Activated T-cell treated with anti-CD3 and anti-CD28 coated beads for 4 hours (primary cell): Measurements from ENCODE around the gene ZNF283.
A peak's percentile ranks its signal among the peaks of the same experiment; 100 is the strongest.

Source experiments
- DNase-seq: peaks from one replicate; pipeline ENCODE4 v3.0.0-alpha.2; 2020

ZNF283 gene

GRCh38 chr19:43826787-43827754, at the start of gene ZNF283:
Gene ZNF283, plus strand, starts transcription at chr19:43827321. Its CDS starts 6,184 bp downstream, at chr19:43833505.
- peak; percentile 81 for DNase-seq

- no peak for DNase-seq
Observed at GRCh38 chr19:43778651-43779050, 48.5 kb upstream of the ZNF283 start.

- DNase-seq = no peak
Observed at GRCh38 chr19:43779147-43779819, 47.8 kb upstream of the ZNF283 start.

GRCh38 chr19:43779820-43780219, 47.3 kb upstream of the ZNF283 start:
- DNase-seq = no peak

- DNase-seq = peak; percentile 49
Observed at GRCh38 chr19:43780706-43781525, 46.2 kb upstream of the ZNF283 start, which contains the start of gene KCNN4. Gene KCNN4, minus strand, starts transcription at chr19:43780973. Its CDS starts 112 bp downstream, at chr19:43780861.

- DNase-seq = no peak
Observed at GRCh38 chr19:43781630-43782310, 45.4 kb upstream of the ZNF283 start.

- no peak for DNase-seq
Observed at GRCh38 chr19:43782311-43782660, 44.8 kb upstream of the ZNF283 start.

- DNase-seq = no peak
Observed at GRCh38 chr19:43782689-43783231, 44.4 kb upstream of the ZNF283 start.

GRCh38 chr19:43783636-43784035, 43.5 kb upstream of the ZNF283 start:
- DNase-seq = no peak

GRCh38 chr19:43784241-43784980, 42.7 kb upstream of the ZNF283 start:
- DNase-seq = peak; percentile 57

- peak; percentile 35 for DNase-seq
Observed at GRCh38 chr19:43784981-43785808, 41.9 kb upstream of the ZNF283 start.

GRCh38 chr19:43786665-43787064, 40.5 kb upstream of the ZNF283 start:
- DNase-seq = no peak

GRCh38 chr19:43789029-43789428, 38.1 kb upstream of the ZNF283 start:
- no peak for DNase-seq

- DNase-seq = no peak
Observed at GRCh38 chr19:43790587-43790986, 36.5 kb upstream of the ZNF283 start.

- DNase-seq = no peak
Observed at GRCh38 chr19:43797118-43797517, 30.0 kb upstream of the ZNF283 start.

GRCh38 chr19:43797556-43797955, 29.6 kb upstream of the ZNF283 start:
- DNase-seq = no peak

GRCh38 chr19:43798026-43798545, 29.0 kb upstream of the ZNF283 start:
- no peak for DNase-seq

- peak; percentile 73 for DNase-seq
Observed at GRCh38 chr19:43798546-43799409, 28.3 kb upstream of the ZNF283 start.

- DNase-seq = no peak
Observed at GRCh38 chr19:43799502-43800142, 27.5 kb upstream of the ZNF283 start.
